ENCODE data around the gene TMEM128. TPM values are rescaled to one million over a fixed set of nuclear protein-coding genes. Genes with fewer than 3 reads are reported as not detected.

Gene TMEM128
- total and polyA plus RNA-seq, 7 donors, result 11.1 to 33.0 (median 22.1) TPM

Other genes with a start within 250 kb of the TMEM128 start
- not detected for gene OTOP1, start 21.3 kb downstream of the TMEM128 start, total RNA-seq
- not detected for gene OTOP1, start 21.3 kb downstream of the TMEM128 start, polyA plus RNA-seq
- 10 to 100 TPM; 11.4 to 18.2 (median 14.8) TPM for gene LYAR, start 41.9 kb upstream of the TMEM128 start, total RNA-seq
- 10 to 100 TPM in 1 of 3 donors, 1 to 10 TPM in 2; 3.6 to 19.9 (median 9.0) TPM for gene LYAR, start 41.9 kb upstream of the TMEM128 start, polyA plus RNA-seq
- 1 to 10 TPM; 4.1 to 6.2 (median 4.6) TPM for gene ZBTB49, start 42.0 kb upstream of the TMEM128 start, total RNA-seq
- 1 to 10 TPM in 2 of 3 donors, under 1 TPM in 1; 0.69 to 2.8 (median 1.2) TPM for gene ZBTB49, start 42.0 kb upstream of the TMEM128 start, polyA plus RNA-seq
- gene NSG1, start 138.9 kb upstream of the TMEM128 start, total RNA-seq, result 1 to 10 TPM; 2.3 to 9.6 (median 5.6) TPM
- gene NSG1, start 138.9 kb upstream of the TMEM128 start, polyA plus RNA-seq, result 1 to 10 TPM; 1.4 to 3.8 (median 1.8) TPM